A673 (cell line): ENCODE results near the gene EIF4E3.

Source experiments
- EZH2 ChIP-seq: fragments of 200-600 bp; sonication (generic); IDR thresholded peaks from 2 replicates; pipeline ENCODE4 v1.6.1; 2017; ENCODE audit warnings: borderline replicate concordance, low read depth, mild to moderate bottlenecking, mixed read lengths, antibody characterized with exemption, low read length; ENCODE audit not compliant: poor library complexity, severe bottlenecking
- TF ChIP-seq, protein P1 (sequence below): fragments of 300-800, 200-600 bp; sonication (generic); conservative IDR thresholded peaks from 2 replicates; pipeline ENCODE4 v1.5.1; 2017; ENCODE audit warnings: low read depth, mild to moderate bottlenecking, antibody characterized with exemption, low read length, moderate library complexity, mixed read lengths

DNA sequence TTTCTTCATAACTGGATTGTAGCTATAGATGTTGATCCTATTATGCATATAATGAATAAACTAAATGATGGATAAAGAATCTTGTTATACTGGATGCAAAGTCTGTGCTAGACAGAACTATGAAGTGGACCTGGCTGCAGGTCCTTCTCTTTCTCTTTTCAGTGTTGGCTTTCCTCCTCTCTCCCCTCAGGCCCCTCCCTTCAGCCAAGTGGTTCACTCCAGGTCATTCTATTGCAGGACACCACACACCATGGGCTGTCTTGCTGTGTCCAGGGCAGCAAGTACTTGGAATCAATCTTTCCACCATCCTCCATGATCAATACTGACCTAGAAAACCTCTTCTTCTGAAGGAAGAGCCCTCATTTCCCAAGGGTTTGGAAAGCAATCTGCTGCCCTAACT lies 20.3 kb downstream of the EIF4E3 start:
- TF ChIP-seq, protein P1, sequence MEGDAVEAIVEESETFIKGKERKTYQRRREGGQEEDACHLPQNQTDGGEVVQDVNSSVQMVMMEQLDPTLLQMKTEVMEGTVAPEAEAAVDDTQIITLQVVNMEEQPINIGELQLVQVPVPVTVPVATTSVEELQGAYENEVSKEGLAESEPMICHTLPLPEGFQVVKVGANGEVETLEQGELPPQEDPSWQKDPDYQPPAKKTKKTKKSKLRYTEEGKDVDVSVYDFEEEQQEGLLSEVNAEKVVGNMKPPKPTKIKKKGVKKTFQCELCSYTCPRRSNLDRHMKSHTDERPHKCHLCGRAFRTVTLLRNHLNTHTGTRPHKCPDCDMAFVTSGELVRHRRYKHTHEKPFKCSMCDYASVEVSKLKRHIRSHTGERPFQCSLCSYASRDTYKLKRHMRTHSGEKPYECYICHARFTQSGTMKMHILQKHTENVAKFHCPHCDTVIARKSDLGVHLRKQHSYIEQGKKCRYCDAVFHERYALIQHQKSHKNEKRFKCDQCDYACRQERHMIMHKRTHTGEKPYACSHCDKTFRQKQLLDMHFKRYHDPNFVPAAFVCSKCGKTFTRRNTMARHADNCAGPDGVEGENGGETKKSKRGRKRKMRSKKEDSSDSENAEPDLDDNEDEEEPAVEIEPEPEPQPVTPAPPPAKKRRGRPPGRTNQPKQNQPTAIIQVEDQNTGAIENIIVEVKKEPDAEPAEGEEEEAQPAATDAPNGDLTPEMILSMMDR = no peak
- TF ChIP-seq EZH2 = no peak
